ENCODE measurements around the gene RBM12.

DNA sequence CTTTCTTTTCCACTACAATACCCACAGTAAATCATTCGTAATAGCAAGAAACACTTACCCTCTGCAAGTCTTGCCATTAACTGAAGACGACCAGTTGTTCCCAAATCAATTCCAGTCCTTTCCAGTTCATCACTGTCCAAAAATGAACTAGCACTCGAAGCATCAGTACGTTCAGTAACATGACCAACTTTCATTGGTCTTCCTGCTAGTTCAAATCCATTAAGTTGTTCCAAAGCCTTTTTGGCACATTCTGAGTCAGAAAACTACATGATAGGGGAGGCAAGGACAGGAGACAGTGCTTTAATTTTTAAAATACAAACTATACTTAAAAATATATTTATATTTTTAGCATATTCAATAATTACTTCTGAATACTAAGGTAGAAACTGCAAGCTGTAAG, 49.4 kb upstream of the RBM12 start:
- TF ChIP-seq POLR2A (IDR thresholded peaks at IDR 0.05), result no peak
- TF ChIP-seq, protein P1, sequence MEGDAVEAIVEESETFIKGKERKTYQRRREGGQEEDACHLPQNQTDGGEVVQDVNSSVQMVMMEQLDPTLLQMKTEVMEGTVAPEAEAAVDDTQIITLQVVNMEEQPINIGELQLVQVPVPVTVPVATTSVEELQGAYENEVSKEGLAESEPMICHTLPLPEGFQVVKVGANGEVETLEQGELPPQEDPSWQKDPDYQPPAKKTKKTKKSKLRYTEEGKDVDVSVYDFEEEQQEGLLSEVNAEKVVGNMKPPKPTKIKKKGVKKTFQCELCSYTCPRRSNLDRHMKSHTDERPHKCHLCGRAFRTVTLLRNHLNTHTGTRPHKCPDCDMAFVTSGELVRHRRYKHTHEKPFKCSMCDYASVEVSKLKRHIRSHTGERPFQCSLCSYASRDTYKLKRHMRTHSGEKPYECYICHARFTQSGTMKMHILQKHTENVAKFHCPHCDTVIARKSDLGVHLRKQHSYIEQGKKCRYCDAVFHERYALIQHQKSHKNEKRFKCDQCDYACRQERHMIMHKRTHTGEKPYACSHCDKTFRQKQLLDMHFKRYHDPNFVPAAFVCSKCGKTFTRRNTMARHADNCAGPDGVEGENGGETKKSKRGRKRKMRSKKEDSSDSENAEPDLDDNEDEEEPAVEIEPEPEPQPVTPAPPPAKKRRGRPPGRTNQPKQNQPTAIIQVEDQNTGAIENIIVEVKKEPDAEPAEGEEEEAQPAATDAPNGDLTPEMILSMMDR (IDR thresholded peaks at IDR 0.05), result no peak

All from heart left ventricle (tissue), 13 donors.